GM10847 (cell line): ENCODE results near the gene COBL.

ENCODE experiments used
- POLR2A ChIP-seq: IDR thresholded peaks from 2 replicates; pipeline ENCODE4 v1.6.1; 2011; ENCODE audit not compliant: insufficient read length; ENCODE audit errors: extremely low read depth

COBL gene

GRCh38 chr7:51262796-51263531, 53.6 kb downstream of the COBL start:
- TF ChIP-seq POLR2A: no peak

- no peak for TF ChIP-seq POLR2A
Measured at GRCh38 chr7:51261950-51262795, 54.4 kb downstream of the COBL start.

- no peak for TF ChIP-seq POLR2A
Measured at GRCh38 chr7:51261117-51261835, 55.3 kb downstream of the COBL start.

GRCh38 chr7:51260516-51260915, 56.1 kb downstream of the COBL start:
- no peak for TF ChIP-seq POLR2A

GRCh38 chr7:51259766-51260165, 56.8 kb downstream of the COBL start:
- no peak for TF ChIP-seq POLR2A

GRCh38 chr7:51256916-51257315, 59.7 kb downstream of the COBL start:
- TF ChIP-seq POLR2A: no peak

GRCh38 chr7:51256209-51256781, 60.3 kb downstream of the COBL start:
- TF ChIP-seq POLR2A: no peak

GRCh38 chr7:51255536-51256208, 60.9 kb downstream of the COBL start:
- no peak for TF ChIP-seq POLR2A

- TF ChIP-seq POLR2A: no peak
Measured at GRCh38 chr7:51255036-51255435, 61.6 kb downstream of the COBL start.

GRCh38 chr7:51253157-51253556, 63.5 kb downstream of the COBL start:
- no peak for TF ChIP-seq POLR2A

- TF ChIP-seq POLR2A: no peak
Measured at GRCh38 chr7:51251290-51251689, 65.3 kb downstream of the COBL start.

- TF ChIP-seq POLR2A: no peak
Measured at GRCh38 chr7:51250512-51250911, 66.1 kb downstream of the COBL start.

GRCh38 chr7:51249991-51250390, 66.6 kb downstream of the COBL start:
- TF ChIP-seq POLR2A: no peak

GRCh38 chr7:51249187-51249945, 67.2 kb downstream of the COBL start:
- no peak for TF ChIP-seq POLR2A
